Measurements from ENCODE around the gene NMU.

- TF ChIP-seq CTCF (IDR thresholded peaks at IDR 0.05) (no peak), POLR2A (IDR thresholded peaks at IDR 0.05) (no peak), POLR2AphosphoS5 (IDR thresholded peaks at IDR 0.05) (no peak)
These were observed 18.4 kb downstream of the NMU start for GRCh38 chr4:55617587-55618197.
